ENCODE data around the gene TSPO. TPM values are rescaled to one million over a fixed set of nuclear protein-coding genes. Genes with fewer than 3 reads are reported as not detected.
A peak's percentile ranks its signal among the peaks of the same experiment; 100 is the strongest.

The TSPO gene
- total and polyA plus RNA-seq, 4 donors: 86.1 to 707 (median 284) TPM

- Histone ChIP-seq H3K9me3 (ENCODE audit: control insufficient read depth in 4 of 4, insufficient read depth in 3 of 4, low read length in 3 of 4) (no peaks in the 10 kb centered on the region), H3K27me3 (ENCODE audit: control insufficient read depth in 3 of 3, insufficient read depth in 3 of 3, low read length in 2 of 3) (no peaks in the 10 kb centered on the region), H3K9ac (ENCODE audit: insufficient read depth in 1 of 2, low read length in 2 of 2) (no peak overlapping the region), H3K4me3 (no peak overlapping the region), H3K36me3 (ENCODE audit: control insufficient read depth in 4 of 4, insufficient read depth in 4 of 4, low read length in 4 of 4) (no peaks in the 10 kb centered on the region), H3K27ac (ENCODE audit: low read depth in 1 of 2, low read length in 1 of 2) (no peak overlapping the region), H3K4me1 (ENCODE audit: control insufficient read depth in 5 of 5, insufficient read depth in 5 of 5, low read length in 5 of 5) (peaks cover 0 to 8% (median 0%) of the 10 kb centered on the region in 5 donors)
- TF ChIP-seq, protein P1, sequence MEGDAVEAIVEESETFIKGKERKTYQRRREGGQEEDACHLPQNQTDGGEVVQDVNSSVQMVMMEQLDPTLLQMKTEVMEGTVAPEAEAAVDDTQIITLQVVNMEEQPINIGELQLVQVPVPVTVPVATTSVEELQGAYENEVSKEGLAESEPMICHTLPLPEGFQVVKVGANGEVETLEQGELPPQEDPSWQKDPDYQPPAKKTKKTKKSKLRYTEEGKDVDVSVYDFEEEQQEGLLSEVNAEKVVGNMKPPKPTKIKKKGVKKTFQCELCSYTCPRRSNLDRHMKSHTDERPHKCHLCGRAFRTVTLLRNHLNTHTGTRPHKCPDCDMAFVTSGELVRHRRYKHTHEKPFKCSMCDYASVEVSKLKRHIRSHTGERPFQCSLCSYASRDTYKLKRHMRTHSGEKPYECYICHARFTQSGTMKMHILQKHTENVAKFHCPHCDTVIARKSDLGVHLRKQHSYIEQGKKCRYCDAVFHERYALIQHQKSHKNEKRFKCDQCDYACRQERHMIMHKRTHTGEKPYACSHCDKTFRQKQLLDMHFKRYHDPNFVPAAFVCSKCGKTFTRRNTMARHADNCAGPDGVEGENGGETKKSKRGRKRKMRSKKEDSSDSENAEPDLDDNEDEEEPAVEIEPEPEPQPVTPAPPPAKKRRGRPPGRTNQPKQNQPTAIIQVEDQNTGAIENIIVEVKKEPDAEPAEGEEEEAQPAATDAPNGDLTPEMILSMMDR (IDR thresholded peaks at IDR 0.05; ENCODE audit: control extremely low read depth, extremely low read depth): no peak
- peak; percentile 40 to 67 (median 59) for DNase-seq
- WGBS, 2 donors: 73 to 76% methylated on average over 19 to 20 of the region's 20 CpGs
- ATAC-seq (ENCODE audit: insufficient read depth, low FRiP score): no peak
Observed at GRCh38 chr22:43203471-43203981, 52.2 kb downstream of the TSPO start.

DNA sequence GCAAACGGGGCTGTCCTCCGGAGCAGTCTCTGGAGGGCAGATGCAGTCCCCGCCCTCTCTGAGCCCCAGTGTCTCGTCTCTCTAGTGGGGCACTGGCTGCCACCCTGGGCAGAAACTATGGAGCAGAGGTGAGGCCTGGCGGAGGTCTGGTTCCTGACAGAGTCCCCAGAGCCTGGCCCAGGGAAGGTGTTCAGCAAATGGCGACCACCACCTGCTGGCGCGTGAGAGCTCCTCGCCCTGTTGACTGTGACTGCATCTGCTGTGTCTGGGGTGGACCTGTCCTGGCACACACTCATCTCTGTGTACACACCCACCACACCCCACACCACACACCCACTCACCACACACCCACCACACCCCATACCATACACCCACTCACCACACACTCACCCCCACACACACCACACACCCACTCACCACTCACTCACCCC lies 53.9 kb downstream of the TSPO start:
- H3K9me3 ChIP-seq (ENCODE audit: control insufficient read depth in 4 of 4, insufficient read depth in 3 of 4, low read length in 3 of 4): no peaks in the 10 kb centered on the region
- H3K4me1 ChIP-seq (ENCODE audit: control insufficient read depth in 5 of 5, insufficient read depth in 5 of 5, low read length in 5 of 5): peaks cover 0 to 8% (median 0%) of the 10 kb centered on the region in 5 donors
- H3K4me3 ChIP-seq: no peak overlapping the region
- no peak for DNase-seq
- no peaks in the 10 kb centered on the region for H3K27me3 ChIP-seq (ENCODE audit: control insufficient read depth in 3 of 3, insufficient read depth in 3 of 3, low read length in 2 of 3)
- no peak overlapping the region for H3K9ac ChIP-seq (ENCODE audit: insufficient read depth in 1 of 2, low read length in 2 of 2)
- no peak for ATAC-seq (ENCODE audit: insufficient read depth, low FRiP score)
- WGBS, 2 donors: 92 to 93% methylated on average over 9 of the region's 9 CpGs
- no peak overlapping the region for H3K27ac ChIP-seq (ENCODE audit: low read depth in 1 of 2, low read length in 1 of 2)
- TF ChIP-seq, protein P1 (IDR thresholded peaks at IDR 0.05; ENCODE audit: control extremely low read depth, extremely low read depth): no peak
- no peaks in the 10 kb centered on the region for H3K36me3 ChIP-seq (ENCODE audit: control insufficient read depth in 4 of 4, insufficient read depth in 4 of 4, low read length in 4 of 4)

DNA sequence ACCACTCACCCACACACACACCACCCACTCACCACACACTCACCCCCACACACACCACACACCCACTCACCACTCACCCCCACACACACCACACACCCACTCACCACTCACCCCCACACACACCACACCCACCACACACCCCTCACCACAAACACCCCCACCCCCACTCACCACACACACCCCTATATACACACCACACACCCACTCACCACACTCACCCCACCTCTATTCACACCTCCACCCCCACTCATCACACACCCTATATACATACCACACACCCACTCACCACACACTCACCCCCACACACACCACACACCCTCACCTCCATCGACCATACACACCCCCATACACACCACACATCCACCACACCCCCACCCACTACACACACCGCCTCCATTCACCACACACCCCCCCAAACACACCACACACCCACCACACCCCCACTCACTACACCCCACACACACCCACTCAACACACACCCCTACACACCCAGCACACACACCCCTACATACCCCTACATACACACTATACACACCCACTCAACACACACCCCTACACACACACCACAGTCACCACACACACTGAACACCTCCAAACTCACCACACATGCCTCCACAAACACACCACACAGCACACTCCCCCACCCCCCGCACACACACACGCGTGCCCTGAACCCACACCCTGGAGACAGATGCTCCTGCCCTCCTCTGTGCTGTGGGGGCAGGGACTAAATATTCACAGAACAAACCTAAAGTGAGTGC lies 54.6 kb downstream of the TSPO start:
- ATAC-seq (ENCODE audit: insufficient read depth, low FRiP score) (no peak), DNase-seq (no peak)
- Histone ChIP-seq H3K27ac (ENCODE audit: low read depth in 1 of 2, low read length in 1 of 2) (no peak overlapping the region), H3K9me3 (ENCODE audit: control insufficient read depth in 4 of 4, insufficient read depth in 3 of 4, low read length in 3 of 4) (no peaks in the 10 kb centered on the region), H3K36me3 (ENCODE audit: control insufficient read depth in 4 of 4, insufficient read depth in 4 of 4, low read length in 4 of 4) (no peaks in the 10 kb centered on the region), H3K27me3 (ENCODE audit: control insufficient read depth in 3 of 3, insufficient read depth in 3 of 3, low read length in 2 of 3) (no peaks in the 10 kb centered on the region), H3K4me1 (ENCODE audit: control insufficient read depth in 5 of 5, insufficient read depth in 5 of 5, low read length in 5 of 5) (peaks cover 0 to 8% (median 0%) of the 10 kb centered on the region in 5 donors), H3K4me3 (no peak overlapping the region), H3K9ac (ENCODE audit: insufficient read depth in 1 of 2, low read length in 2 of 2) (no peak overlapping the region)
- TF ChIP-seq, protein P1 (IDR thresholded peaks at IDR 0.05; ENCODE audit: control extremely low read depth, extremely low read depth): no peak
- 50 to 65% methylated on average over 5 of the region's 5 CpGs for WGBS, 2 donors
